KMS-11 (cell line): ENCODE measurements around the gene CCSER1.

Experiments
- H2AFZ ChIP-seq: fragments of 200-600 bp; sonication (generic); 2 replicates; pipeline ENCODE4 v1.6.1; 2016; ENCODE audit warnings: antibody characterized with exemption, mixed run types, low read depth
- H3K27ac ChIP-seq: fragments of 200-600 bp; sonication (generic); 2 replicates; pipeline ENCODE4 v1.6.1; 2016; ENCODE audit warnings: mild to moderate bottlenecking, mixed run types
- H3K27me3 ChIP-seq: fragments of 200-600 bp; sonication (generic); 2 replicates; pipeline ENCODE4 v1.6.1; 2017; ENCODE audit warnings: mild to moderate bottlenecking, low read depth, mixed run types, moderate library complexity; ENCODE audit not compliant: insufficient read depth
- H3K36me3 ChIP-seq: fragments of 200-600 bp; sonication (generic); 2 replicates; pipeline ENCODE4 v1.6.1; 2017; ENCODE audit warnings: mild to moderate bottlenecking, mixed run types; ENCODE audit not compliant: insufficient read depth
- H3K4me1 ChIP-seq: fragments of 200-600 bp; sonication (generic); 2 replicates; pipeline ENCODE4 v1.6.1; 2016; ENCODE audit warnings: mild to moderate bottlenecking, low read depth, mixed run types; ENCODE audit not compliant: poor library complexity, severe bottlenecking
- H3K4me2 ChIP-seq: fragments of 200-600 bp; sonication (generic); 2 replicates; pipeline ENCODE4 v1.7.0; 2016; ENCODE audit warnings: mild to moderate bottlenecking, mixed run types
- H3K4me3 ChIP-seq: fragments of 200-600 bp; sonication (generic); IDR thresholded peaks from 2 replicates; pipeline ENCODE4 v1.6.1; 2017; ENCODE audit warnings: low read depth, low read length, mixed read lengths; ENCODE audit not compliant: insufficient read depth
- H3K79me2 ChIP-seq: fragments of 200-600 bp; sonication (generic); 2 replicates; pipeline ENCODE4 v1.6.1; 2016; ENCODE audit warnings: low read depth, mixed run types; ENCODE audit not compliant: insufficient read depth
- H3K9ac ChIP-seq: fragments of 200-600 bp; sonication (generic); 2 replicates; pipeline ENCODE4 v1.6.1; 2016; ENCODE audit warnings: mild to moderate bottlenecking, mixed run types
- H4K20me1 ChIP-seq: fragments of 200-600 bp; sonication (generic); 2 replicates; pipeline ENCODE4 v1.6.1; 2016; ENCODE audit warnings: mild to moderate bottlenecking, mixed run types; ENCODE audit not compliant: insufficient read depth
- TF ChIP-seq, protein P1 (sequence below): fragments of 200-600 bp; sonication (generic); conservative IDR thresholded peaks from 2 replicates; pipeline ENCODE4 v1.6.1; 2017; ENCODE audit warnings: low read depth, mild to moderate bottlenecking, antibody characterized with exemption, low read length, moderate library complexity, mixed read lengths

CCSER1 gene

GRCh38 chr4:90840291-90840690 is 713.1 kb downstream of the CCSER1 start:
- Histone ChIP-seq H3K27me3 (no peaks in the 10 kb centered on the region), H3K4me2 (no peak overlapping the region), H3K9ac (no peak overlapping the region), H2AFZ (no peak overlapping the region), H3K36me3 (no peaks in the 10 kb centered on the region), H3K4me1 (peaks cover under 1% of the 10 kb centered on the region), H3K27ac (no peak overlapping the region), H4K20me1 (no peaks in the 10 kb centered on the region), H3K79me2 (no peaks in the 10 kb centered on the region), H3K4me3 (no peak overlapping the region)
- TF ChIP-seq, protein P1, sequence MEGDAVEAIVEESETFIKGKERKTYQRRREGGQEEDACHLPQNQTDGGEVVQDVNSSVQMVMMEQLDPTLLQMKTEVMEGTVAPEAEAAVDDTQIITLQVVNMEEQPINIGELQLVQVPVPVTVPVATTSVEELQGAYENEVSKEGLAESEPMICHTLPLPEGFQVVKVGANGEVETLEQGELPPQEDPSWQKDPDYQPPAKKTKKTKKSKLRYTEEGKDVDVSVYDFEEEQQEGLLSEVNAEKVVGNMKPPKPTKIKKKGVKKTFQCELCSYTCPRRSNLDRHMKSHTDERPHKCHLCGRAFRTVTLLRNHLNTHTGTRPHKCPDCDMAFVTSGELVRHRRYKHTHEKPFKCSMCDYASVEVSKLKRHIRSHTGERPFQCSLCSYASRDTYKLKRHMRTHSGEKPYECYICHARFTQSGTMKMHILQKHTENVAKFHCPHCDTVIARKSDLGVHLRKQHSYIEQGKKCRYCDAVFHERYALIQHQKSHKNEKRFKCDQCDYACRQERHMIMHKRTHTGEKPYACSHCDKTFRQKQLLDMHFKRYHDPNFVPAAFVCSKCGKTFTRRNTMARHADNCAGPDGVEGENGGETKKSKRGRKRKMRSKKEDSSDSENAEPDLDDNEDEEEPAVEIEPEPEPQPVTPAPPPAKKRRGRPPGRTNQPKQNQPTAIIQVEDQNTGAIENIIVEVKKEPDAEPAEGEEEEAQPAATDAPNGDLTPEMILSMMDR: no peak

DNA sequence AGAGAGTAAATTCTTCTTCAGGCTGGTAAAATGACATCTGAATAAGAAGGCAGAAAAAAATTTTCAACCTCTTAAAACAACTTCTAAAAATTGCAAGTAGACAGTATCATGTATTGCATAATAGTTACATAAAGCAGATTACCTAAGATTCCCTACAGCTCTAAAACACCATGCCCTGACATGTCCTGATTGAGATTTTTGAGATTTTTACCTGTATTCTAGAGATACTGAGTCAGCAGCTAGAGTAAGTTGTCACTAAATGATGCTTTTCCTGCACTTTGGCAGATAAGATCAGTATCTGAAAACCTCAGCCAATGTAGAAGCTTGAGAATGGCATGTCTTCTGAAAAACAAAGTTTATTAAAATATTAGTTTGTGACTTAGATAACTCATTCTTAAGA is 713.6 kb downstream of the CCSER1 start:
- TF ChIP-seq, protein P1: no peak
- no peaks in the 10 kb centered on the region for H3K79me2 ChIP-seq
- H3K27ac ChIP-seq: no peak overlapping the region
- H3K4me3 ChIP-seq: no peak overlapping the region
- no peak overlapping the region for H3K9ac ChIP-seq
- no peak overlapping the region for H3K4me2 ChIP-seq
- no peak overlapping the region for H2AFZ ChIP-seq
- no peaks in the 10 kb centered on the region for H4K20me1 ChIP-seq
- no peaks in the 10 kb centered on the region for H3K27me3 ChIP-seq
- peaks cover 6% of the 10 kb centered on the region for H3K4me1 ChIP-seq
- H3K36me3 ChIP-seq: no peaks in the 10 kb centered on the region

DNA sequence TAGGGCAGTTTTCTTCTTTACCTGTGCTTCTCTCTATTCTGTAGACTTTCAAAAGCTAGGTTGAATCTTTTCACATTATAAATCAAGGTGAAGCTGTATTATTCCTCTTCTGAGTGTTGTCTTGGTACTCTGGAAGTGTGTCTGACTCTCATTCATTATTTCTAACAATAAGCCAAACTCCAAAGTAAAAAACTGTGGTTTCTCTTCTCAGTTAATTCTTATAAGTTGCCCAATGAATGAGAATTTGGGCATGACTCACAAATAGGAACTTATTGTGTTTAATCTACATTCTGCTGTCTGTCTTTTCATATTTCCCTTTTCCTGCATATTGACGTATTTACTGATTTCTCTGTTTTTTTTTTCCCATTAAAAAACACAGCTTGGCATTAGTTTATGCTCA is 714.5 kb downstream of the CCSER1 start:
- Histone ChIP-seq H3K36me3 (no peaks in the 10 kb centered on the region), H3K27me3 (no peaks in the 10 kb centered on the region), H3K9ac (no peak overlapping the region), H2AFZ (no peak overlapping the region), H3K27ac (no peak overlapping the region), H4K20me1 (no peaks in the 10 kb centered on the region), H3K4me2 (no peak overlapping the region), H3K4me1 (peaks cover 9% of the 10 kb centered on the region), H3K4me3 (no peak overlapping the region), H3K79me2 (no peaks in the 10 kb centered on the region)
- TF ChIP-seq, protein P1: no peak

DNA sequence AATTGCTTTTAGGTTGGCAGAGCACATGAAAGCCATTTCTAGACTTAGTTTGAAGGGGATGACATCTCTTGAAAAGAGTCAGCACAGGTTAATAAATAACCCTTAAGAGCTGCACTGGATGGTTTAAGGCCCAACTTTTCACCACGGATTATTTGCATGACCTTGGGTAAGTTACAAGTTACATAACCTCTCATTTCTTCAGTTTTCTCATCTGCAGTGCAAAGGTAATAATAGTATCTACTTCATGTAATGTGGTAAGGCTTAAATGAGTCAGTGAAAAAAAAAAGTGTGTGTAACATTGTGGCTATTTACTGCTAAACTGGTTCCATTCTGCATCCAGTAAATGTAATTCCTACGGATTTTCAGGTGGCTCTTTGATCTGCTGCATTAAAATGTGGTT is 715.8 kb downstream of the CCSER1 start:
- Histone ChIP-seq H3K4me3 (no peak overlapping the region), H3K79me2 (no peaks in the 10 kb centered on the region), H2AFZ (no peak overlapping the region), H4K20me1 (no peaks in the 10 kb centered on the region), H3K9ac (no peak overlapping the region), H3K27ac (no peak overlapping the region), H3K4me2 (no peak overlapping the region), H3K4me1 (peaks cover 9% of the 10 kb centered on the region), H3K27me3 (no peaks in the 10 kb centered on the region), H3K36me3 (no peaks in the 10 kb centered on the region)
- TF ChIP-seq, protein P1: no peak
